Upper lobe of left lung (tissue), 4 donors: ENCODE data around the gene KDM2B.

Experiments used
- EP300 ChIP-seq, 4 donors: sonication (generic); formaldehyde crosslinking; IDR thresholded peaks; one replicate each; pipeline ENCODE4 v1.5.1; 2017; ENCODE audit warnings: antibody characterized with exemption in 4 of 4, control low read depth in 2 of 4
- TF ChIP-seq, protein P1 (sequence below), 6 experiments: fragments of 450-650 bp in 4 of 6; fragments of 200-600 bp in 2 of 6; sonication (generic) in 2 of 6; IDR thresholded peaks; one replicate each; pipeline ENCODE4 v1.5.1; 2016 to 2019; ENCODE audit warnings: antibody characterized with exemption in 6 of 6

DNA sequence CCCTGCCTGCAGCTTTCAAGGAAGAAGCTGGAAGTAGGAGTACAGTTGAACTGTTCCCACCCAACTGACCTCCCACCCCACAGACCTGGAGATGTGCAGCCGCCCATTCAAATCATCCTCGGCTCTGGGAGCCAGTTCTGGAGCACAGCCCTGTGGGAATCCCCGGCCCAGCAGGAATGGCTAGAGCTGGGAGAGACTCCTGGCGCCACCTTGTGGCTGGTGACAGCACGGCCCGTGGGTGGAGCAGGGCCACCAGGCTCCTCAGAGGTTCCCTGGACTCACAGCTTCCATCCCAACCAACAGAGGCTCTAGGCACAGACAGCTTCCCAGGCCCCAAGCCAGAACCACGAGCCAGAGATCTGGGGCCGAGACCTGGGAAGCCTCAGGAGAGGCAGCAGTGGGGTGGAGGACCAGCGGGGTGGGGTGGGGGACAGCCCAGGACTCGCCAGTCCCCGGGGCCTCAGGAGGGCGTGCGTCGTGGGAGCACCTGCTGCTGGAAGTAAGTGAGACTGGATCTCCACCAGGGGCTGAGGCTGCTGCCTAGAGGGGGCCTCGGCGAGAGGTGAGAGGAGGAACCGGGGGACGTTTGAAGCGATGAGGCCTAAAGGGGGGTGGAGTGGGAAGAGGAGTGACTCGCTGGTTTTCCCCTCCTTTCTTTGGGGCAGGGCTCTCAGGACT, 137.5 kb downstream of the KDM2B start:
- TF ChIP-seq, protein P1, sequence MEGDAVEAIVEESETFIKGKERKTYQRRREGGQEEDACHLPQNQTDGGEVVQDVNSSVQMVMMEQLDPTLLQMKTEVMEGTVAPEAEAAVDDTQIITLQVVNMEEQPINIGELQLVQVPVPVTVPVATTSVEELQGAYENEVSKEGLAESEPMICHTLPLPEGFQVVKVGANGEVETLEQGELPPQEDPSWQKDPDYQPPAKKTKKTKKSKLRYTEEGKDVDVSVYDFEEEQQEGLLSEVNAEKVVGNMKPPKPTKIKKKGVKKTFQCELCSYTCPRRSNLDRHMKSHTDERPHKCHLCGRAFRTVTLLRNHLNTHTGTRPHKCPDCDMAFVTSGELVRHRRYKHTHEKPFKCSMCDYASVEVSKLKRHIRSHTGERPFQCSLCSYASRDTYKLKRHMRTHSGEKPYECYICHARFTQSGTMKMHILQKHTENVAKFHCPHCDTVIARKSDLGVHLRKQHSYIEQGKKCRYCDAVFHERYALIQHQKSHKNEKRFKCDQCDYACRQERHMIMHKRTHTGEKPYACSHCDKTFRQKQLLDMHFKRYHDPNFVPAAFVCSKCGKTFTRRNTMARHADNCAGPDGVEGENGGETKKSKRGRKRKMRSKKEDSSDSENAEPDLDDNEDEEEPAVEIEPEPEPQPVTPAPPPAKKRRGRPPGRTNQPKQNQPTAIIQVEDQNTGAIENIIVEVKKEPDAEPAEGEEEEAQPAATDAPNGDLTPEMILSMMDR (IDR thresholded peaks at IDR 0.05) = peak; percentile 80 to 93 (median 86)
- no peak for TF ChIP-seq EP300 (IDR thresholded peaks at IDR 0.05)
